Nasal cavity respiratory epithelium epithelial cell of viscerocranial mucosa (primary cell): ENCODE measurements around the gene APCS. TPM values are rescaled to one million over a fixed set of nuclear protein-coding genes. Genes with fewer than 3 reads are reported as not detected.

Source experiments
- total RNA-seq: library from RNA; depleted of rRNA; stranded (reverse); fragments of >200 nt; gene quantifications from 2 replicates; pipeline ENCODE4 v1.2.3, GENCODE V29; 2014

Gene APCS, protein sequence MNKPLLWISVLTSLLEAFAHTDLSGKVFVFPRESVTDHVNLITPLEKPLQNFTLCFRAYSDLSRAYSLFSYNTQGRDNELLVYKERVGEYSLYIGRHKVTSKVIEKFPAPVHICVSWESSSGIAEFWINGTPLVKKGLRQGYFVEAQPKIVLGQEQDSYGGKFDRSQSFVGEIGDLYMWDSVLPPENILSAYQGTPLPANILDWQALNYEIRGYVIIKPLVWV
- total RNA-seq = not detected in 2 replicates

DNA sequence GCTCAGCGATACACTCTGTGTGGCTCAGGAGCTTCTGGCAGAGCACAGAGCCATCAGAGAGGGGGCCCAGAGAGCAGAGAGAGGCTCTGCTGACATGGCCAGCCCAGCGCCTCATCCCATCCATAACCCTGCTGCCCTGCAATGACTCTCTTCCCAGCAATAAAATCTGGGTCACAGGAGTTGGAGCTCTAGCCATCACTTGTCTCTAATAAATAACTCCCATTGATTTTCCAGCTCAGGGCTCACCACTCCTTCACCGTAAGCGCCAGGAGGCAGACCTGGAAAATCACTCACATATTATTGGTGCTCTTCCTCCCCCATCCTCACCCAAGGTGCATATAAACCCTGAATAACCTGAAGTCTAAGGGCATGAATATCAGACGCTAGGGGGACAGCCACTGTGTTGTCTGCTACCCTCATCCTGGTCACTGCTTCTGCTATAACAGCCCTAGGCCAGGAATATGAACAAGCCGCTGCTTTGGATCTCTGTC, at the start of gene APCS:
Gene APCS (plus strand): TSS at position 366 of the 491 bp plus-strand sequence. CDS start 96 bp downstream, at position 462.

Other genes with a start within 250 kb of the APCS start
- not detected in 2 replicates for gene OR10J4, start 155.6 kb upstream of the APCS start, total RNA-seq
- not detected in 2 replicates for gene OR10J1, start 148.1 kb upstream of the APCS start, total RNA-seq
- gene OR10J5, start 51.8 kb upstream of the APCS start, total RNA-seq = not detected in 2 replicates
- not detected in 2 replicates for gene CRP, start 126.8 kb downstream of the APCS start, total RNA-seq
- 29.4 and 46.0 TPM in 2 replicates for gene DUSP23, start 193.1 kb downstream of the APCS start, total RNA-seq
- not detected in 2 replicates for gene FCRL6, start 214.5 kb downstream of the APCS start, total RNA-seq
- not detected in 2 replicates for gene SLAMF8, start 239.0 kb downstream of the APCS start, total RNA-seq